Muscle layer of colon (tissue), 2 donors: ENCODE data around the gene CNTFR.
A peak's percentile ranks its signal among the peaks of the same experiment; 100 is the strongest.

Source experiments
- H3K27ac ChIP-seq: one replicate; pipeline ENCODE4 v1.7.0; 2013; ENCODE audit warnings: low read depth, mild to moderate bottlenecking, low read length, moderate library complexity
- H3K27me3 ChIP-seq, 2 donors: one replicate each; pipeline ENCODE4 v1.7.0; 2013; ENCODE audit warnings: low read length in 2 of 2, mild to moderate bottlenecking in 2 of 2; ENCODE audit not compliant: insufficient read depth in 2 of 2, control insufficient read depth in 1 of 2
- H3K36me3 ChIP-seq: one replicate; pipeline ENCODE4 v1.7.0; 2013; ENCODE audit warnings: mild to moderate bottlenecking, low read length; ENCODE audit not compliant: insufficient read depth
- H3K4me1 ChIP-seq: one replicate; pipeline ENCODE4 v1.7.0; 2013; ENCODE audit warnings: mild to moderate bottlenecking, low read length; ENCODE audit not compliant: insufficient read depth
- H3K4me3 ChIP-seq, 2 donors: one replicate each; pipeline ENCODE4 v1.7.0; 2013; ENCODE audit warnings: low read length in 2 of 2, low read depth in 1 of 2, mild to moderate bottlenecking in 1 of 2, moderate library complexity in 1 of 2
- H3K9ac ChIP-seq: one replicate; pipeline ENCODE4 v1.7.0; 2013; ENCODE audit warnings: low read length
- H3K9me3 ChIP-seq: one replicate; pipeline ENCODE4 v1.7.0; 2013; ENCODE audit warnings: mild to moderate bottlenecking, low read length
- donor health status: abdominal sarcoma.
- donor health status: Adenocarcinoma of cecum.

The CNTFR gene

GRCh38 chr9:34611811-34612787 lies 22.6 kb upstream of the CNTFR start, which contains the start of gene RPP25L:
Gene RPP25L (minus strand): TSS chr9:34612097. CDS start chr9:34611296, 801 bp downstream.
- H3K27me3 ChIP-seq = no peaks in the 10 kb centered on the region
- H3K9ac ChIP-seq = peak within 1 kb of the TSS; percentile 52
- H3K36me3 ChIP-seq = peaks cover 32% of the 10 kb centered on the region
- H3K27ac ChIP-seq = peak within 1 kb of the TSS; percentile 88
- H3K4me1 ChIP-seq = peaks cover 24% of the 10 kb centered on the region
- peak within 1 kb of the TSS; percentile 70 to 76 for H3K4me3 ChIP-seq
- H3K9me3 ChIP-seq = no peaks in the 10 kb centered on the region

- no peaks in the 10 kb centered on the region for H3K9me3 ChIP-seq
- peak overlapping the region; percentile 88 for H3K27ac ChIP-seq
- H3K27me3 ChIP-seq = no peaks in the 10 kb centered on the region
- peaks cover 24% of the 10 kb centered on the region for H3K4me1 ChIP-seq
- H3K9ac ChIP-seq = peak overlapping the region; percentile 52
- peak overlapping the region; percentile 70 to 76 for H3K4me3 ChIP-seq
- peaks cover 24% of the 10 kb centered on the region for H3K36me3 ChIP-seq
Observed at GRCh38 chr9:34611251-34611810, 21.8 kb upstream of the CNTFR start.

GRCh38 chr9:34610434-34611206 lies 21.1 kb upstream of the CNTFR start:
- H3K27me3 ChIP-seq = no peaks in the 10 kb centered on the region

GRCh38 chr9:34607331-34607730 lies 17.8 kb upstream of the CNTFR start:
- H3K9ac ChIP-seq = no peak overlapping the region
- no peak overlapping the region for H3K4me3 ChIP-seq
- no peaks in the 10 kb centered on the region for H3K27me3 ChIP-seq
- H3K4me1 ChIP-seq = peaks cover 16% of the 10 kb centered on the region
- H3K36me3 ChIP-seq = no peaks in the 10 kb centered on the region
- no peaks in the 10 kb centered on the region for H3K9me3 ChIP-seq
- no peak overlapping the region for H3K27ac ChIP-seq

More at GRCh38 chr9:34610434-34611206, 21.1 kb upstream of the CNTFR start:
- Histone ChIP-seq H3K9me3 (no peaks in the 10 kb centered on the region), H3K4me1 (peaks cover 24% of the 10 kb centered on the region), H3K36me3 (peaks cover 17% of the 10 kb centered on the region), H3K4me3 (peak overlapping the region; percentile 70 to 76), H3K27ac (peak overlapping the region; percentile 88), H3K9ac (no peak overlapping the region)

- H3K9me3 ChIP-seq = no peaks in the 10 kb centered on the region
- no peak overlapping the region for H3K4me3 ChIP-seq
- H3K27me3 ChIP-seq = no peaks in the 10 kb centered on the region
- H3K36me3 ChIP-seq = no peaks in the 10 kb centered on the region
- H3K27ac ChIP-seq = no peak overlapping the region
- no peak overlapping the region for H3K9ac ChIP-seq
- peaks cover 14% of the 10 kb centered on the region for H3K4me1 ChIP-seq
Observed at GRCh38 chr9:34606905-34607304, 17.4 kb upstream of the CNTFR start.

- H3K27ac ChIP-seq = no peak overlapping the region
- H3K9ac ChIP-seq = no peak overlapping the region
- no peak overlapping the region for H3K4me3 ChIP-seq
- H3K36me3 ChIP-seq = no peaks in the 10 kb centered on the region
- no peaks in the 10 kb centered on the region for H3K9me3 ChIP-seq
- H3K27me3 ChIP-seq = no peaks in the 10 kb centered on the region
- H3K4me1 ChIP-seq = peaks cover 10% of the 10 kb centered on the region
Observed at GRCh38 chr9:34606190-34606589, 16.7 kb upstream of the CNTFR start.

GRCh38 chr9:34603610-34604231 lies 14.2 kb upstream of the CNTFR start:
- H3K4me1 ChIP-seq = no peaks in the 10 kb centered on the region
- no peak overlapping the region for H3K4me3 ChIP-seq
- no peaks in the 10 kb centered on the region for H3K36me3 ChIP-seq
- H3K9ac ChIP-seq = no peak overlapping the region
- H3K27me3 ChIP-seq = no peaks in the 10 kb centered on the region
- no peak overlapping the region for H3K27ac ChIP-seq
- no peaks in the 10 kb centered on the region for H3K9me3 ChIP-seq

- no peaks in the 10 kb centered on the region for H3K9me3 ChIP-seq
- H3K36me3 ChIP-seq = no peaks in the 10 kb centered on the region
- no peak overlapping the region for H3K27ac ChIP-seq
- no peak overlapping the region for H3K4me3 ChIP-seq
- no peak overlapping the region for H3K9ac ChIP-seq
- H3K4me1 ChIP-seq = no peaks in the 10 kb centered on the region
- H3K27me3 ChIP-seq = no peaks in the 10 kb centered on the region
Observed at GRCh38 chr9:34601937-34602573, 12.5 kb upstream of the CNTFR start.

GRCh38 chr9:34600908-34601307 lies 11.4 kb upstream of the CNTFR start:
- H3K9me3 ChIP-seq = no peaks in the 10 kb centered on the region
- no peak overlapping the region for H3K9ac ChIP-seq
- no peaks in the 10 kb centered on the region for H3K36me3 ChIP-seq
- H3K27me3 ChIP-seq = no peaks in the 10 kb centered on the region
- no peak overlapping the region for H3K27ac ChIP-seq
- H3K4me3 ChIP-seq = no peak overlapping the region
- H3K4me1 ChIP-seq = no peaks in the 10 kb centered on the region

- no peaks in the 10 kb centered on the region for H3K4me1 ChIP-seq
- no peaks in the 10 kb centered on the region for H3K27me3 ChIP-seq
- H3K4me3 ChIP-seq = no peak overlapping the region
- no peaks in the 10 kb centered on the region for H3K36me3 ChIP-seq
- no peaks in the 10 kb centered on the region for H3K9me3 ChIP-seq
- no peak overlapping the region for H3K9ac ChIP-seq
- no peak overlapping the region for H3K27ac ChIP-seq
Observed at GRCh38 chr9:34599546-34599945, 10.0 kb upstream of the CNTFR start.
